ENCODE measurements around the gene NUDT14.

Gene NUDT14

GRCh38 chr14:105218611-105219010 lies 37.5 kb upstream of the NUDT14 start:
- FAIRE-seq: no peak
- no peak for DNase-seq (ENCODE audit: insufficient read length, low spot score)
- TF ChIP-seq POLR2A (IDR thresholded peaks at IDR 0.05; ENCODE audit: low read depth, low read length): no peak

DNA sequence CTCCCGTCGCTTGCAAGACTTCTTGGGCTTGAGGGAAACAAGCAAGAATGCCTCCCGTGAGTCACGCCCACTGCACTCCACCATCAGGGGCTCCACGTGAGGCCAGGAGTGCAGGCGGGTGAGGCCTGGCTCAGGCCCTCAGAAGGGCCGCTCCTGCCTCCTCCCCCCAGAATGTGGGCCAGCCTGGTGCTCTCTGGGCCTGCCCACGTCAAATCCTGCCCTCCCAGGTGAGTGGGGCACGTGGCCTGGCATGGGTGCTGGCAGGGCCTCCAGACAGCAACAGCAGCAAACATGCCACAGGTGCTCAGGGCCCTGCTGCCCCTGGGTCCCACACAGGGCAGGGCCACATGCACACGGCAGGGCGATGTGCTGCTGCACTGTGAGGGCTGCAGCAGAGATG lies 36.7 kb upstream of the NUDT14 start:
- FAIRE-seq: no peak
- no peak for DNase-seq (ENCODE audit: insufficient read length, low spot score)
- no peak for TF ChIP-seq POLR2A (IDR thresholded peaks at IDR 0.05; ENCODE audit: low read depth, low read length)

DNA sequence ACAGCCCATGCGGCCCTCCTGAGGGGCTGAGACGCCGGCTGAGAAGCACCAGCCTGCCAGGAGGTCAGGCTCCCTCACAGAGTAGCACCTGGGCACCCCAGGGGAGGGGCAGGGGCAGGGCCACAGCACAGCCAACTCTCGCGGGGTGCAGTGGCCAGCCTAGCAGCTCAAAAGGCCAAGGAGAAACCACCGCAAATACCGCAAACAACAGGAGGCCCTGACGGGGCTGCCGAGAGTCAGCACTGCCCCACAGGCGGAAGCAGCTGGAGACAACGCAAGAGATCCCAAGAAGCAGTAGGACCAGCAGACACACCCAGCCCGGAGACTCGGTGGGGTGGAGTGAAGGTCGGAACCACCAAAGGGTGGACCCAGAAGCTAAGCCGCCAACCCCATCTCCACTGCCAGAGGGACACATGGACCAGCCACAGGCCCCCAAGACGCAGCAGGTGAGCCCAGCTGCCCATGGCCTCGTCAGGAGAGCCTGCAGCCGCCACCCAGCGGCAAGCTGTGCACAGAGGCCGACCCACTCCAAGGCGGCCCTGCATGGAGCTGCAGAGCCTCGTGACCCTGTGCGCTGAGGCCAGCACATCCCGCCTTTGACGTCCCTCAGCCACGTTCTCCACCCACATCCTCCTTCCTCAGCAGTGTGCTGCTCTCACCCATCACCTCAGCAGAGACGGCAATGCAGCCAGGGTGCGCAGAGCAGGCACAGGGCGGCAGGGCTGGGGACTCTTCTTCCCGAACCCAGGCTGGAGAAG lies 35.6 kb upstream of the NUDT14 start:
- DNase-seq (ENCODE audit: insufficient read length, low spot score): no peak
- TF ChIP-seq POLR2A (IDR thresholded peaks at IDR 0.05; ENCODE audit: low read depth, low read length): no peak
- FAIRE-seq: no peak

DNA sequence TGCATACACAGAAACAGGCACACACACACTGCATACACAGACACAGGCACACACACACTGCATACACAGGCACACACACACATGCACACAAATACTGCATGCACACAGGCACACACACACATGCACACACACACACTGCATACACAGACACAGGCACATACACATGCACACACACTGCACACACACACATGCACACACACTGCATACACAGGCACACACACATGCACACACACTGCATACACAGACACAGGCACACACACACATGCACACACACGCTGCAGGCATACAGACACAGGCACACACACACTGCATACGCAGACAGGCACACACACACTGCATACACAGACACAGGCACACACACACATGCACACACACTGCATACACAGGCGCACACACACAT lies 34.5 kb upstream of the NUDT14 start:
- no peak for TF ChIP-seq POLR2A (IDR thresholded peaks at IDR 0.05; ENCODE audit: low read depth, low read length)
- no peak for FAIRE-seq
- DNase-seq (ENCODE audit: insufficient read length, low spot score): no peak

GRCh38 chr14:105214324-105214915 lies 33.3 kb upstream of the NUDT14 start:
- FAIRE-seq: no peak
- TF ChIP-seq POLR2A (IDR thresholded peaks at IDR 0.05; ENCODE audit: low read depth, low read length): no peak

GRCh38 chr14:105213361-105213760 lies 32.2 kb upstream of the NUDT14 start:
- no peak for FAIRE-seq
- no peak for DNase-seq (ENCODE audit: insufficient read length, low spot score)
- no peak for TF ChIP-seq POLR2A (IDR thresholded peaks at IDR 0.05; ENCODE audit: low read depth, low read length)

More at GRCh38 chr14:105214324-105214915, 33.3 kb upstream of the NUDT14 start:
- DNase-seq (ENCODE audit: insufficient read length, low spot score): no peak

- FAIRE-seq: no peak
- no peak for DNase-seq (ENCODE audit: insufficient read length, low spot score)
- TF ChIP-seq POLR2A (IDR thresholded peaks at IDR 0.05; ENCODE audit: low read depth, low read length): no peak
Measured at GRCh38 chr14:105212541-105213300, 31.6 kb upstream of the NUDT14 start.

GRCh38 chr14:105211758-105212089 lies 30.6 kb upstream of the NUDT14 start:
- TF ChIP-seq POLR2A (IDR thresholded peaks at IDR 0.05; ENCODE audit: low read depth, low read length): no peak
- DNase-seq (ENCODE audit: insufficient read length, low spot score) (no peak), FAIRE-seq (no peak)

DNA sequence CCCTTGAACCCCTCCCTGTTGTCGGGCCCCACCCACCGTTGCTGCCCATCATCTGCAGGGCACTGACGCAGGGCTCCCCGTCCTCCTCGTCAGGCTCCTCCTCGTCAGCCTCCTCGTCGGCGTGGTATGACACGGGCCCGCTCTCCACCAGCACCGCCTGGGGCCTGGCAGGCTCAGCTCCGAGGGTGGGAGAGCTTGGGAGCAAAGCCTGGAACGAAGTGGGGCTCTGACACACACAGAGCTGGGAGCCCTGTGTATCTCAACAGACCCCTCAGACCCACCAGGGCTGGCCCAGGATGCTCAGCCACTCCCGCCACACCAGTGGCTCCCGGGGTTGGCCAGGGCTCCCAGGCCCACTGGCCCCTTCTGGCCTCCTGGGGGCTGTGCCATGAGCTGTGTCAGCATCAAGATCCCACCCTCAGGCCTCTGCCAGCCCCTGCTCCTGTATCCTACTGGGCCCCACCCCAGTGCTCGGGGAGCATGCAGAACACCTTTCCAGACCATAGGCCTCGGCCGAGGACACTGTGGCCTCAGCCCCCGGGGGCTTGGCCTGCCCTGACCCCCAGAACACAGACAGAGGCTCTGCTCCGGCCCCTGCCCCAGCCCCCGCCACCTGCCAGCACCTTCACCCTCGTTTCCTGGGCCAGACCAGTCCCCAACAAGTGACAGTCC lies 30.1 kb upstream of the NUDT14 start:
- TF ChIP-seq POLR2A (IDR thresholded peaks at IDR 0.05; ENCODE audit: low read depth, low read length): no peak
- DNase-seq (ENCODE audit: insufficient read length, low spot score) (no peak), FAIRE-seq (no peak)

DNA sequence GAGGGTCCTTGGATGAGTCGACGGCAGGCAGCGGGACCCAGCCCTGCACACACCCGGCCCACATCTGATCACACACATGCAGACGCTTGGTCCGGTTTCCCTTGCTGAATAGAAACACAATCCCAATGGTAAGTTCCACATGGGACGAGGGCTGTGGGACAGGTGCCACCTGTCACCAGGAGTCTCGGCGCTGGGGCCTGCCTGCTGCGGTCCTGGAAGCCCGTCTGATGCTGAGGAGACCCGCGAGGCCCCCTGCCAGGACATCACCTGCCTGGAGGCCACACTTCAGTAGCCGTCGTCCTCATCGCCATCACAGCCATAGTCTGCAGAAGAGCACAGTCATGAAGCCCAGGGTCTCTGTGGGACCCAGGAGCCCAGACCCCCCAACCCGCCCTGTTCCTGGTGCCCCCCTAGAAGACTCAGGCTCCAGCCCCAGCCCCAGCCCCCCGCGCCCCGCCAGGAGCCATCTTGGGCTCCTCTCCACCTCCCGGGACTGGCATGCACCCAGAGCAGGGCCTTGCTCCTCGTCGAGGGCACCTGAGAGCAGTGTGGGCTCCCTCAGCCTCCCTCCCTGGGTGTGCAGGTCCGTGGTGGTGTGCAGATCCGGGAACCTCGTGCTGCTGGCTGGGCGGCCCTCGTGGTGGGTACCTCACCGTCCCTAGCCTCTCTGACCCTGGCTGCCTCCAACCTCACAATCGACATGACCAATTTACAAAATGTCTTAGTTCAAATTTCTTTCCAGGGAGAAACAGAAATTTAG lies 29.3 kb upstream of the NUDT14 start:
- no peak for DNase-seq (ENCODE audit: insufficient read length, low spot score)
- FAIRE-seq: no peak
- TF ChIP-seq POLR2A (IDR thresholded peaks at IDR 0.05; ENCODE audit: low read depth, low read length): no peak

DNA sequence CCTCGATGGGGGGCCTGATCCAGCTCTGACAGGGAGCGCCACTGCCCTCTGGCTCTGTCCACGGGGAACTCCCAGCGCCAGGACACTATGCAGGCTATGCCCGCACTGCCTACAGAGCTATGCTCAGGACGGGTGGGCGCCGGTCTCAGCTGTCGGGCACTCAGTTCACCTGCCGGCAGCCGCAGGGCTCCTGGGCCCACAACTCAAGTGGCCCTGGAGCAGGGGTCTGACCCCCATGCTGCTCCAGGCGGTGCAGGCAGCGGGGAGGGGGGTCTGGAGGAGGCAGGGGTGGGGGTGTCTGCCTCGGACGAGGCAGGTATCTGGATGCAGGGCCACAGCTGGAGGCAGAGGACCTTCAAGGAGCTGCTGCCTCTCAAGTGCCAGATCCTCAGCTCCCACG lies 28.5 kb upstream of the NUDT14 start:
- no peak for TF ChIP-seq POLR2A (IDR thresholded peaks at IDR 0.05; ENCODE audit: low read depth, low read length)
- DNase-seq (ENCODE audit: insufficient read length, low spot score) (no peak), FAIRE-seq (no peak)

- DNase-seq (ENCODE audit: insufficient read length, low spot score): no peak
- no peak for FAIRE-seq
- TF ChIP-seq POLR2A (IDR thresholded peaks at IDR 0.05; ENCODE audit: low read depth, low read length): no peak
Measured at GRCh38 chr14:105209091-105209490, 28.0 kb upstream of the NUDT14 start.

GRCh38 chr14:105208738-105209075 lies 27.6 kb upstream of the NUDT14 start:
- no peak for TF ChIP-seq POLR2A (IDR thresholded peaks at IDR 0.05; ENCODE audit: low read depth, low read length)
- no peak for FAIRE-seq
- no peak for DNase-seq (ENCODE audit: insufficient read length, low spot score)

Data from H54 (cell line).